ENCODE data around the gene NID1.
A peak's percentile ranks its signal among the peaks of the same experiment; 100 is the strongest.

NID1 gene

DNA sequence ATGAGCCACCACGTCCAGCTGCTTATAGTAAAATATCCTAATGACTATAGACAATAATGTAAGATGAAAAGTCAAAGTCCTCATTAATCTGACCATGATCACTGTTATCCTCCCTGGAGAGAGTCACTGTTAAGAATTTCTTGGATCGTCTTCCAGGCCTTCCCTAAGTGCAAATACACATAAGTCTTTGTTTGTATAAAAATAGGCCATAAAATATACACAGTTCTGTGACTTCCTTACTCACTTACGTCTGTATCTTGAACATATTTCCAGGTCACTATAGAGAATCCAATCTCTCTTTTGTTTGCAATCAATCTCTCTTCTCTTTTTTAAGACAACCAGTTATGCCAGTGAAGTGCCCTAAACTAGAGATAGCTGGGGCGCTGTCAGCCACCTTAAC, 109.1 kb downstream of the NID1 start:
- DNase-seq (ENCODE audit: low spot score): no peak

DNA sequence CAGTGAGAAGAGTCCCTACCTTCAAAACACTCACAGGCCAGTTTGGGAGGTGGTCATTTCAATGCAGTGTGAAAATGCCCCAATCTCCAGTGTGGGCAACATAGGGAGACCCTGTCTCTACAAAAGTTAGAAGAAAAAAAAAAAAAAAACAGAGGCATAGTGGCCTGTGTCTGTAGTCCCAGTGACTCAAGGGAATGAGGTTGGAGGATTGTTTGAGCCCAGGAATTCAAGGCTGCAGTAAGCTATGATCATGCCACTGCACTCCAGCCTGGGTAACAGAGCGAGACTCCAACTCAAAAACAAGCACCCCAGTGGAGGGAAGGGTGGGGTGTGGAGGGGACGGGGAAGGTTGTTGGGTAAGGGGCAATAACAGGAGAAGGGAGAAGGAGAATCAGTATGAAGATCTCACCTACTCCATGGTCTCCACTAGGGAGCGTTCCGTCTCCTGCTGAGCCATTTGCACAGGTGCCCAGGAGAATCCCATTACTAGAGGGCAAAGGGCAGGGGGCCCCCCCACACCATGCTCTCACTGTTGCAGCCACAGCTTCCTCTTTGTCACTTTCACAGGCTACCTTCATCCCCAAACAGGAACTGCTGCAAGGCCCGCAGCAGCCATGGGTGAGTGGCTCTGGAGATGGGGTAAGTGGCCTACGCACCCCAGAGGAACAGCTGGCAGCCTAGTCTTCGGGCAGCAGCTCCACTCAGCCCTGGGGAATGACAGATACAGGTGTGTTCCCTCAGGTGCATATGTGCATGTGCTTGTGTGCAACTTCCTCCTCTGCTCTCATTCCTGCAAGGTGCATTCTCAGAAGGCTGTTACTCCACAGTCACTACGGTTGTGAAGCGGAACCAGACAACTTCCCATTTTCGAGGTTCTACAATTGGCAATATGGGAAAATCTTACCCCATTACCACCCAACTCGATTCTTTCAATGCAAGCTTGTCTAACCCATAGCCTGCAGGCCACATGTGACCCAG, 110.3 kb downstream of the NID1 start:
- no peak for DNase-seq (ENCODE audit: low spot score)

GRCh38 chr1:235953801-235954200, 111.1 kb downstream of the NID1 start:
- peak; percentile 75 for DNase-seq (ENCODE audit: low spot score)

- DNase-seq (ENCODE audit: low spot score): no peak
Measured at GRCh38 chr1:235952950-235953615, 111.8 kb downstream of the NID1 start.

GRCh38 chr1:235951661-235952060, 113.2 kb downstream of the NID1 start:
- DNase-seq (ENCODE audit: low spot score): no peak

DNA sequence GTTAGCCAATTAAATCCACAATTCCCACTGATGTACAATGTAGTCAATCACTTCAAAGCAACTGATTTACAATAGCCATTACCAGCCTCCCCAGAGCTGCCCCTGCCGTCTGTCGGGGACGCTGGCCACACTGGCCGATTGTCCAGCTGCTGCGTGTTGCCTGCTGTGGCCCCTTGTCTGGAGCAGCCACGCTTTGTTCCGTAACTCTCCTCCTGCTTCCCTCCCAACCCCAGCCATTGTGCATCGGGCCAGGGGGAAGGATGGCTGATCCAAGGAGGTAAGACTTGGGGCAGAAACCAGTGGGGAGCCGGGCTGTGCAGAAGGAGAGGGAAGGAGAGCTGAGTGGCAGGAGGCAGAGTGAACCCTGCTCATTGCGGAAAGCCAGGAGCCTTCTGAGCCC, 114.6 kb downstream of the NID1 start:
- DNase-seq (ENCODE audit: low spot score): no peak

DNA sequence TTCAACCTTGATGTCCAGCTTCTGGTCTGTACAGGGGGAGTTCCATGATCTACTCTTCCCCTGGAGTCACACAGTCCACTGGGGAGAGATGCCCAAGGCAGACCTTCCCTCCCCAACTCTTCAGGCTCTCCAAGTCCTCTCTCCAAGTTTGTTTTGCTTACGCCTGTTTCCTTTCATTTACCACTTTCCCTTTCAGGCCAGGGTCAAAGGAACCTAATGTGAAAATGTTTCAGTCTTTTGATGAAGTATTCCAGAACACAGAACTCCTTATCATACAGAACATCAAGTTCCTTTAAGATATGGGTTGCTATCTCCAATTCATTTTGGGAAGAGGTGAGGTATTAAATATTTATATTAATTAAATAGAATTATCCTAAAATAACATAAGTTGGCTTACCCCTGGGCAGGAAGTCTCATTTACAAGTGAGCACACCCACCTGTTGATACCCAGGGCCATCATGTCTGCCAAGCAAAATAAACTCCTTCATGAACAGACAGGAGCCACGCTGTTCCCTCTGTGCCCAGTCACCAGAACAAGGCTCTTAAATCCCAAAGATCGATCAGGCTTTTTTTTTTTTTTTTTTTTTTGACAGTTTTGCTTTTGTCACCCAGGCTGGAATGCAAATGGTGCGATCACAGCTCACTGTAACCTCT, 116.0 kb downstream of the NID1 start:
- no peak for DNase-seq (ENCODE audit: low spot score)

- DNase-seq (ENCODE audit: low spot score): no peak
Measured at GRCh38 chr1:235947989-235948388, 116.9 kb downstream of the NID1 start.

GRCh38 chr1:235946571-235946981, 118.3 kb downstream of the NID1 start:
- DNase-seq (ENCODE audit: low spot score): peak; percentile 37

DNA sequence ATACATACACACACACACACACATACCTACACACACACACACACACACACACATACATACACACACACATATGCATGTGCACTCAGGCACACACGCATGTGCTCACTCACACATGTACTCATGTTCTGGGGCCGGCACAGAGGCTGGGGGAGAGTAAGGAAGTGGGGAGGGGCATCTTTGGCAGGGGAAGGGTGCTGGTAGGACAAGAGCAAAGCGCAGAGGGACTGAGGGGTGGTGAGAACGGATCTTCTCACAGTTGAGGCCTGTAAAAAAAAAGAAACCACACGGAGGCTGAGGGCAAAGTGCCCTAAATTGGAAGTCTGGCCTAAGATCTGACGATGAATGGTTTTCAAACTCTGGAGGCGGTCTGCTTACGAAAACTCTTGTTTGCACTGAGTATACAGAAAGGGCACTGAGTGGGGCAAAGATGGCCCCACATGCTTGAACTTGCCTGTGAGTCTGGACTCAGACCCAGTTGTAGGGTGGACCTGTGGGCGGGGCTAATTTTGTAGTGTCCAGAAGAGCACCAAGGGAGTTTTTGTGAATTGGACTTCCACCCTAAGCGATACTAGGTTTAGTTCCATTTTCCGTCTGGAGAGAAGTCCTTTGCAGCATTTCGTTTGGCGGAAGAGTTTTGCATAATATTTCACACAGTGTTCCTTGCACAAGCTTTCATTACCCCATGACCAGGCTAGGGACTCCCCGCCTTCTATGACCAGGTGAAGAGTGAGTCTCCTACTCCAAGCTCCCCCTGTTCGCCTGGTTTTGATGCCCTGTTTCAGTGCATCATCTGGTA, 118.9 kb downstream of the NID1 start:
- no peak for DNase-seq (ENCODE audit: low spot score)

- peak; percentile 81 for DNase-seq (ENCODE audit: low spot score)
Measured at GRCh38 chr1:235943581-235944114, 121.2 kb downstream of the NID1 start.

DNA sequence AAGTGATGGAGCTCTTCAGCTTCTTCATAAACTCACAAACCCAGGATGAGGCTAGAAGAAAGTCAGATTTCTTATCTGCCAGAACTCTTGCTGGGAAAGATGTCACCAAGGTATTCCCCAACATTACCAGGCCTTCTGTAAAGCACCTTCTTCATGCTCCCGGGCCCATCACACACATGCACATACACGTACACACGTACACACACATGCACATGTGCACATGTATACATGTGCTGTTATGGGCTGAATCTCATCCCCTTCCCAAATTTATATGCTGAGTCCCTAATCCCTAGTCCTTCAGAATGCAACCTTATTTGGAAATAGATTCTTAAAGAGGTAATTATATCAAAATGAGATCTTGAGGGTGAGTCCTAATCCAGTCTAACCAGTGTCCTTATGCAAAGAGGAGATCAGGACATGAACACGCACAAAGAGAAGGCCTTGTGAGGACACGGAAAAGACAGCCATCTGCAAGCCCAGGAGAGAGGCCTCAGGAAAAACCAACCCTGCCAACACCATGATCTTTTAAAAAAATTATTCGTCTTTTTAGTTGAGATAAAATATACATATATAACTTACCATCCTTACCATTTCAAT, 121.8 kb downstream of the NID1 start:
- no peak for DNase-seq (ENCODE audit: low spot score)

GRCh38 chr1:235942625-235942934, 122.3 kb downstream of the NID1 start:
- DNase-seq (ENCODE audit: low spot score): no peak

DNA sequence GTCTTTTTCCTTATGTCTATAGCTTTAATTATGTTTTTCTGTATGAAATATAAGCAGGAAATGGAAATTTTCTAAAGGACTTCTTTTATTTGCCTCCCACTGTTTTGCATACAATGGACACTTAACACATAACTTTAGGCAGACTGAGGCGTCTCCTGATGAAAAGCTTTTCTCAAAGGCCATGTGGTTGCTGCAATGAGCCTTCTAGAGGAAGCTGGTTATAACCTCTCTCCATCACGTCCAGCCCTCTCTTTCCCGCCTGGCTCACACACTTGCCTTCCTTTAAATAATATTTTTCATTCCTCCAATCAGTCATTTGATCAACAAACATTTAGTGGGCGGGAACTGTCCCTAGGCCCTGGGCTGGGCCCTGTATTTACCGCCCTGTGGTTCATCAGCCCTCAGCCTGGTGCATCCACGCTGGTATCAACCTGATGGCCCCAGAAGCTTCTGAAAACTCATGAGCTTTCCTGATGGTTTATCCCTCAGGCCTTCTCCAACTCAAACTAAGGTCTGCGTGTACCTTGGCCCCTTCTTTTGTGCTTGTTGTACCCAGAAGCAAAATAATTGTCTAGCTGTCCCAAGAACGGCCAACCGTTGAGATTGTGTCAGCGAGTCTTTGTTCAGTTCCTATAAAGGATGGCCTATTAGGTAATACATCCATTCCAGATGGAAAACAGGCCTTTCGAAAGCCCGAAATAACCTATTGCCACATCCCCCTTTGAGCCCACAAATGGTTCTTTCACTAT, 122.8 kb downstream of the NID1 start:
- peak; percentile 34 for DNase-seq (ENCODE audit: low spot score)

GRCh38 chr1:235940285-235940684, 124.6 kb downstream of the NID1 start:
- DNase-seq (ENCODE audit: low spot score): no peak

DNA sequence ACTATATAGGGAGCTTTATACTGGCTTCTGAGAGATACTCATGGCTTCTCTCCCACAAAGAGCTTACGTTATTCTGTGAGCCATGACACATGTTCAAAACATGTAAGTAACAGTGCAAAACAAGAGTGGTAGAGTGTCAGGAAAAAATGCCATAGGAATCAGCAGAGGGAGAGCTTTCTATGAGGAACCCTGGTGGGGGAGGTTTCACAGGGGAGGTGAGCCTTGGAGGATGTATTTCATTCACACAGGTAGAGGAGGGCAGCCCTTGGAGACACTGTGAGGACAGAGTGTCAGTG, 125.5 kb downstream of the NID1 start:
- no peak for DNase-seq (ENCODE audit: low spot score)

- DNase-seq (ENCODE audit: low spot score): no peak
Measured at GRCh38 chr1:235938709-235939479, 126.0 kb downstream of the NID1 start.

DNA sequence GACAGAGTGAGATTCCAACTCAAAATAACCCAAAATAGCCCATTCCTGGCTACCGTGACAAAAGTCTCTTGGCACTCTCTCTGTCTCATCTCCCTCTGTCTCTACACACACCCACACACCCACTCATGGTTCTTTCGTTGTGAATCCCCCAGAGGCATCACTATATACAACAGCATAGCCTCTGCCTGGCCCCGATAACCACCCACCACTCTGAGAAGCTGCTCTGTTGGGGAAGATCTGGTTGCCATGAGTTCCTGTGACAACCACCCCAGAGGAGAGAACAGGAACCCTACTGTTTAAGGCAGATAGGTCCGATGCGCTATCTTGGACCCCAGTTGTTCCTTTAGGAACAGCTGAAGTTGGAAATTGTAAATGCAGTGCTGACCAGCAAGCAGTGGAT, 127.8 kb downstream of the NID1 start:
- DNase-seq (ENCODE audit: low spot score): no peak

- no peak for DNase-seq (ENCODE audit: low spot score)
Measured at GRCh38 chr1:235935235-235936225, 129.4 kb downstream of the NID1 start.

Data from AG20443 (cell line).